Stimulated activated CD8-positive, alpha-beta memory T cell treated with anti-CD3 and anti-CD28 coated beads, Interleukin-2, amount 100 ng/mL, for 1 hour (primary cell): Measurements from ENCODE around the gene PEPD.

Experiments
- DNase-seq, 2 donors: peaks; one replicate each; pipeline ENCODE4 v3.0.0-alpha.2; 2020; ENCODE audit warnings: low read depth in 2 of 2

The PEPD gene

GRCh38 chr19:33472691-33473652 is 48.6 kb downstream of the PEPD start:
- DNase-seq = no peak

- no peak for DNase-seq
Measured at GRCh38 chr19:33472226-33472625, 49.4 kb downstream of the PEPD start.

- no peak for DNase-seq
Measured at GRCh38 chr19:33471111-33471996, 50.2 kb downstream of the PEPD start.

- DNase-seq = no peak
Measured at GRCh38 chr19:33470686-33471085, 50.9 kb downstream of the PEPD start.

GRCh38 chr19:33470040-33470330 is 51.6 kb downstream of the PEPD start:
- DNase-seq = no peak

GRCh38 chr19:33469171-33470039 is 52.2 kb downstream of the PEPD start:
- DNase-seq = no peak

GRCh38 chr19:33468361-33469170 is 53.0 kb downstream of the PEPD start:
- no peak for DNase-seq

GRCh38 chr19:33467851-33468250 is 53.7 kb downstream of the PEPD start:
- DNase-seq = no peak

GRCh38 chr19:33465834-33466233 is 55.8 kb downstream of the PEPD start:
- DNase-seq = no peak

GRCh38 chr19:33465371-33465770 is 56.2 kb downstream of the PEPD start:
- no peak for DNase-seq

- no peak for DNase-seq
Measured at GRCh38 chr19:33464733-33465115, 56.9 kb downstream of the PEPD start.

- DNase-seq = no peak
Measured at GRCh38 chr19:33464010-33464732, 57.4 kb downstream of the PEPD start.

GRCh38 chr19:33463199-33463598 is 58.4 kb downstream of the PEPD start:
- DNase-seq = no peak

- no peak for DNase-seq
Measured at GRCh38 chr19:33462112-33462791, 59.3 kb downstream of the PEPD start.

- no peak for DNase-seq
Measured at GRCh38 chr19:33461256-33462111, 60.1 kb downstream of the PEPD start.

- DNase-seq = no peak
Measured at GRCh38 chr19:33460221-33460908, 61.2 kb downstream of the PEPD start.

- DNase-seq = no peak
Measured at GRCh38 chr19:33459222-33460090, 62.1 kb downstream of the PEPD start.
